ENCODE data around the gene KDM6A.
A peak's percentile ranks its signal among the peaks of the same experiment; 100 is the strongest.
"Not testable (repeated sequence)": the region's sequence is repeated elsewhere in the genome, so short reads cannot be mapped to it uniquely, and the experiment has no call there.

The KDM6A gene

DNA sequence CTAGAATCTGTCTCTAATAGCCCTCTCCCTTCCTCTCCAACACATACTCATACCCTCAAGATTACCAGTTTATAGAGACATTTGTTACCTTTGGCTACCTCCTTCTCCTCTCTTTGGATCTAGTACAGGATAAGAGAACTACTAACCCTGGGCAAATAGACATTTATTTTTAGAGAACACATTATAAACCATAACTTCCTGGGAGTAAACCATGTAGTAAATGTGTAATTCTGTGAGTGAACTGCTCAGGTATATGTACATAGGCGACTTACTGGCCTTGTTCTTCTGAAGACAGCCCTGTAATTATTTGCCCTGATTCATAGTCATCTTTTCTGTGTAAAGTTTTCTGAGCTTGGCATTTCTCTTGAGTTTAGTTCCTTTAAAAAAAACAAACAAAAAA is 94.2 kb downstream of the KDM6A start:
- DNase-seq = no peak

DNA sequence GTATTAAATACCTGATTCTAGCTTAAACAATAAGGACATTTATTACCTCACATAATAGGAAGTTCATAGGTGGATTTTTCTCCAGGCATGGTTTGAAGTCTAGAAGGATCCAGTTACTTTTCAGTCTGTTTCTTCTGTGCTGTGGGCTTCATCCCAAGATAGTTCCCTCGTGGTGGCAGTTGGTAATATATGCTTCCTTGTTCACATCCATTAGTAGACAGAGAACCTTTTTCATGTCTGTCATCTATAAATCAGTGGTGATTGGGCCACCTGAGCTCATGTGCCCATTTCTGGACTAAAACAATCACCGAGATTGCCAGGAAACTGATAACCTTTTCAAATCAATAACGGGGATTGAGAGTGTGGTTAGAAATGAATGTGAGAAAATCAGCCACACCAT is 97.7 kb downstream of the KDM6A start:
- DNase-seq = no peak

DNA sequence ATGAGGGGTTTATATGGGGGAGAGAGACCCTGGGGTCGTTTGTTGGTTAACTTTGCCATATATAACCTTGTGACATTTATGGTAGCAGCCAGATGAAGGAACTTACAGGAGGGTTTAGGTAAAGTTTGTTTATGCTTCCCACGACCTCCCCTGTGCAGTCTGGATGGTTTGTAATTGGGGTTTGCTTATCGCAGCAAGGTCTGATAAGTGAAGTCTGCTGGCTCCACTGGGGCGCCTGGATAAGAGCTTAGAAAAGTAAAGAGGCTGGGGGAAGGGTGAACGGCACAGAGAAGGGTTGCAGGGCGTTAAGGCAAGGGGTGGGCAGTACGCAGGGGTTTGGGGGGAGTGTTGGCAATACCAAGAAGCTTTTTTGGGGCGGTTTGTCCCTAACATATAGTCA is 98.7 kb downstream of the KDM6A start:
- DNase-seq = no peak

DNA sequence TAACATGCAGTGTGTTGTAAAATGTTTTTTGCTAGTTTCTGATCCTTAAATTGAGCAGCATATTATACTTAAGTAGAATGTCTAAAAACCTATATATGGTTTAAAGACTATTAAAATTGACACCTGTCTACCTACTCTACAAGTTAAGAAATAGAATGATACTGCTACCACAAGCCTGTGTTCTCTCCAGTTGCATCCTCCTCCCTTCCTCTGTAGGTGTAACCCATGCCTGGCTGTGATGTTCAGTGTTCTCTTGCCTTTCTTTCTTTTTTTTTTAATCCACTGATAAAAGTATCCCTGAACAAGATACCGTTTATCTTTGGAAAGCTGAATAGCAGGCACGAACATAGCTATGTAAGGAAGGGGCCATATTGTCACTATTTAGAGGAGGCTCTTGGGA is 99.1 kb downstream of the KDM6A start:
- DNase-seq = no peak

DNA sequence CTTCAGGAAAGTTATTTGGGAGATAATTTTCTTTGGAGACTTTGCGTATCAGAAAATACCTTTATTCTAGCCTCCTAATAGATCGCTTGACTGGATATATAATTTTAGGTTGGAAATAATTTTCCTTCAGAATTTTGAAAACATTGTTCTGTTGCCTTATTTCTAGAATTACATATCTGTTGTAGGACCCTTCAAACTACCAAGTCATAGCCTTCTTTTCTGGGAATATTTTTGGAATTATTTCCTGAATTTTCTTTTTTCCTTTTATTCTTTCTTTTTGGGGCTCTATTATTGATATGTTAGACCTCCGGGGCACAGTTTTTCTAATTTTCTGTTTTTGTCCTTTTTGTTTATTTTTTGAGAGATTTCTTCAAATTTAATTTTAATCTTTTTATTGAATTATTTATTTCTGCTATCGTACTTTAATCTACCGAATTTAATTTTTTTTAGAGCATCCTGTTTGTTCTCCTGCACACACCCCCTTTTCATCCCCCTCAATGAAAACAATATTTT is 100.5 kb downstream of the KDM6A start:
- DNase-seq = no peak

DNA sequence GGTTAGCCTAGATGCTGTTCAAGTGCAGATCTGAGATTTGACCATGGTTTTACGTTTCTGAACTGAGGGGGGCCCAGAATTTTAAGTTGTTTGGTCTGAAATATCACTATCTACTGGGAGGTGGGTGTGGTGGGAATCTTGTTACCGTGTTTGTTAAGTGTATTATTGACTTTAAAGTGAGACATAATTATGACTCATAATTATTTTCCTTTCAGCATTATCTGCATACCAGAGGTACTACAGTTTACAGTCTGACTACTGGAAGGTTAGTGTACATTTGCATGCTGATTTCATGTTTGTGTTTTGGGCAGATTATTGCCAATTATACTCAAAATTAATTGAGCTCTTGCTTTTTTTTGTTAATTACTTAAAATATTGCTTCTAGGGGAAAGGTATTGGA is 101.5 kb downstream of the KDM6A start:
- DNase-seq = no peak

DNA sequence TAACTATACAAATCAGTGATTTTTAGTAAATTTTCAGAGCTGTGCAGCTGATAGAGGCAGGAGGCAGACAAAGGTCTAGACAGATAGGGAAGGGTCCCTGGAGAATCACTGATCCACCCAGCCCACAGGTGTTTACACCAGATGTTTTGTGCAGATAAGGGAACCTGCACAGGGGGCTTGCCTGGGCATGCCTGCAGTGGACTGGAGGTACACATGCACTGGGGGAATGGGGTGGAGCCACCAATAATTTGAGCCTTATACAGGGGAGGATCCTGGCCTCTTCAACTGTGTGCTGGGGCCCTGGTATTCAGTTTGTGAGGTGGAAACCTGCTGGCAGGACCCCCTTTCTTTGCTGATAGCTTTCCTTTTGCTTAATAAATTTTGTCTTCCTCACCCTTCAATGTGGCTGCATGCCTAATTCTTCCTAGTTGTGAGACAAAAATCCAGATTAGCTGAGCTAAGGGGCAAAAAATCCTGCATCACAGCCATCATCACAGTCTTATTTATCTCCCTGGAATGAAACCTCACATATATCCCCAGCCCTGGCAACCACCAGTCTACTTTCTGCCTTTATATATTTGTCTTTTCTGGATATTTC is 102.8 kb downstream of the KDM6A start:
- DNase-seq = no peak

DNA sequence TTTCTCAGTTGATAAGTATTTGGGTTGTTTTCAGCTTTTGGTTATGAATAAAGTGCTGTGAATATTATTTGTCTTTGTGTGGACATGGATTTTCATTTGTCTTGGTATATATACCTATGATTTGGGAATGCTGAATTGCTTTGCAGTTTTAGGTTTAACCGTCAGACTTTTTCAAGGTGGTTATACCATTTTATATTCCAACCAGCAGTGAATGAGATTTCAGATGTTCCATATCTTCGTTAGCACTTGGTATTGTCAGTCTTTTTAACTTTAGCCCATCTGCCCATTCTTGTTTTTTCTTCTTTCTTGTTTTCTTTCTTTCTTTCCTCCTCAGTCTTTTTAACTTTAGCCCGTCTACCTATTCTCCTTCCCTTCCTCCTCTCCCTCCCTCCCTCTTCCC is 106.0 kb downstream of the KDM6A start:
- no peak for DNase-seq

DNA sequence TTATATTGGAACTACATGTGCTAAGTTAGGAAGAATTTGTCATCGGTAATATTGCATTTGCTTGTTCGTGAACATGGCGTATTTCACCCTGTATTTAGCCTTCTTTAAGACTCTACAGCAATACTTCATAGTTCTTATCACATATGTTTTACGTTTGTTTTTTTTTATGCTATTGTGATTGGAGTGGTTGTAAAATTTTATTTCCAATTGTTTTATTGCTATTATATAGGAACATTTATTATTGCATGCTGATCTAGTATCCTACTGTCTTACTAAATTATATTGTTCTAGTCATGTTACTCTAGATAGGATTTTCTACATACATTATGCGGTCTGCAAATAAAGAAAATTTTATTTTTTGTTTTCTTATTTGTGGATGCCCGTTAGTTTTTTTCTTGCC is 107.4 kb downstream of the KDM6A start:
- no peak for DNase-seq

DNA sequence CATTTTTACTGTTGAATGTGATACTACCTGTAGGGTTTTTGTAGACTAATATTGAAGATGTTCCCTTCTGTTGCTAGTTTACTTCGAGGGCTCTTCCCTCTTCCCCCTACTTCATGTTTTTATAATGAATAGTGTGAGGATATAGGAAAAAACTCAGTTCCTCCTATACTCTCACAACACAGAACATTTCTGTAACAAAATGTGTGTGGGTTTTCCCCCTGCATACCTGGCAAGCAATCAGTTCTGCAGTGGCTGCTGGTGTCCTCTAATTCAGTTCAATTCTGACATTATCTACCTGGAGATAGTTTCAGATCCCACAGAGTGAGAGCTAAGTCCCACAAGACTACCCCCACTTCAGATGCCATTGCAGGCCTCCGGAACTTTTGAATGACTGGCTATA is 107.9 kb downstream of the KDM6A start:
- DNase-seq = no peak

DNA sequence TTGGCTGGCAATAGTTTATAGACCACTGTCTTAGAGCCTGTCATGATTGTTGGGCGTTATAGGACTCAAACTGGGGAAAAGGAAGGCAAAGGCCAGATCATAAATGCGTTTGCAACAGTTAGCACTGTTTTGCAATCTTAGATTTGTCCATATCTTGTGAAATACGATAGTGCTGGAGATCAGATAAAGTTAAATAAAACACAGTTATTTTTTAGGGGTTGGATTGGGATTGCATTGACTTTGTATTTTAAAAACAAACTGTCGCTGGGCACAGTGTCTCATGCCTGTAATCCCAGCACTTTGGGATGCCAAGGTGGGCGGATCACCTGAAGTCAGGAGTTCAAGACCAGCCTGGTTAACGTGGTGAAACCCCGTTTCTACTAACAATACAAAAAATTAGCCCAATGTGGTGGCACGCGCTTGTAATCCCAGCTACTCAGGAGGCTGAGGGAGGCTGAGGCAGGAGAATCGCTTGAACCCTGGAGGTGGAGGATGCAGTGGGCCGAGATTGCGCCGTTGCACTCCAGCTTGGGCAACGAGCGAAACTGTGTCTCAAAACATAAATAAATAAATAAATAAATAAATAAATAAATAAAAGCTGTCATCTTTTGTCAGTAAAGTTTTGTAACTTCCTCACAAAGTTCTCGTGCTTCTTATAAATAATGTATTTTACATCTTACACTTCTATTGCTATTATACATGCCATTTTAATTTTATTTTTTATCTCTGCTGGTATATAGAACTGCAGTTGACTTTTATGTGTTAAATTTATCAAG is 117.2 kb downstream of the KDM6A start:
- DNase-seq = no peak

DNA sequence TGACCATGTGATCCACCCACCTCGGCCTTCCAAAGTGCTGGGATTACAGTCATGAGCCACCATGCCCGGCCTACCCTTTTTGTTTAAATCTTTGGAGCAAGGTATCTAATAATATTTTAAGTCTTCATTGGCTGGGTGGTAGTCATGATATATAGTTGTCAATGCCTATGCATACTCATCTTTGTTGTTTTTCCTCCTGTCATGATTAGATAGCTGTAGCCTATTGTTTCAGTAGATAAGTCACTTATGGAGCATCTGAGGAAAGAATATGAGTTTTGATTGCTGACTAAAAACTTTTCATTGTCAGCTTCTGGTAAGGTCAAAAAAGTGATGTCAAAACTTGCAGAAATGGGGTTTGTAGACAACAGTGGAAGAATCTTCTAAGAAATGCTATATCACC is 119.8 kb downstream of the KDM6A start:
- no peak for DNase-seq

DNA sequence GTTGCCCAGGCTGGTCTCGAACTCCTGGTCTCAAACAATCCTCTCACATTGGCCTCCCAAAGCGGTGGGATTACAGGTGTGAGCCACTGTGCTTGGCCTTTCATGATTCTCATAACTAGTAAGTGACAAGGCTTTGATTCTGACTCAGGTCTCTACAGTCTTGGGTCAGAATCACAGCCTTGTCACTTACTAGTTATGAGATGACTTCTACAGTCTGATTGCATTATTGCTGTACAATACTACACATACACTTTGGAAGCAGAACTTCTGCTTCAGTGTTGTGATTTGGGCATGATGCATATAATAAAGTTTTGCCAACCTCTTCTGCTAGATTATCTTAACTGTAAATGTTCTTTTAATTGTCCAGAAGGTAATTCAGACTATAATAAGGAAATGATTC is 123.3 kb downstream of the KDM6A start:
- DNase-seq = no peak

DNA sequence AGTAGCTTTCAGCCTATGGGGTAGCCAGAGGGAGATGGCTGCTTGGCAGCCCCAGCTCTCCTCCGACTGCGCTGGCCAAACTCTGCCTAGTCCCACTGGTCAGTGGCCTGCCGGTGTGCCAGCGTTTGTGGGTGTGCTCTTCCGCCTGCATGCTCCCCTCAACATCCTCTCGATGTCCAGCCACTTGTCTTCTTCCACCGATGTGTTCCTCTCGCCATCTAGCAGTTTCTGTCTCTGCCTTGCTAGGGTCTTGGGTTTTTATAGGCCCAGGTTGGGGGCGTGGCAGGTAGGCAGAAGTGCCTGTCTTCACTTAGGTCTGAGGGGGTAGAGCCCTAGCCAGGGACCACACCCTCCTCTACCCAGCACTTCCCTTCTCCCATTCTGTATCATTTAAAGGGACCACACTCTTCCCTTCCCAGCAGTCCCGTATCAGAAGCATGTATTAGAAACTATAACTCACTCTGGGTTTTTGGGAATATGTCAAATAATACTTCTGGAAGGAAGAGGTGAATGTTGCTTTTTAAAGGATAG is 124.4 kb downstream of the KDM6A start:
- DNase-seq = no peak

DNA sequence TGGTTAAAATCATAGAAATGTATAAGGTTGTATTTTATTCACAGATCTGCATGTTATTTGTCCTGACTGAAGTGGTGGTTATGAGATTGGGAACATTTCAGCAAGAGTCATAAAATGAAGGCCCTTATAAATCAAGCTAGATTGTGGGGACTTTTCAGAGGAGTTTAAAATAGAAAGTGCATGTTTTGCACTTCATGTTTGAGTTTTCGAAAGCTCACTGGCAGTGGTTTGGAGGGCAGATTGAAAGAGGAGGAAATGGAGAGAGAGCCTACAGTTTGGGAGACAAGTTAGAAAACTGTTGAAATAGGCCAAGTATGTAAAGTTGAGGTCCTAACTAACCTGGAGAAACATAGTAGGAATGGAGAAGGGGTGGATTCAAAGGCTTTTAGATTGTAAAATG is 124.9 kb downstream of the KDM6A start:
- DNase-seq = no peak

DNA sequence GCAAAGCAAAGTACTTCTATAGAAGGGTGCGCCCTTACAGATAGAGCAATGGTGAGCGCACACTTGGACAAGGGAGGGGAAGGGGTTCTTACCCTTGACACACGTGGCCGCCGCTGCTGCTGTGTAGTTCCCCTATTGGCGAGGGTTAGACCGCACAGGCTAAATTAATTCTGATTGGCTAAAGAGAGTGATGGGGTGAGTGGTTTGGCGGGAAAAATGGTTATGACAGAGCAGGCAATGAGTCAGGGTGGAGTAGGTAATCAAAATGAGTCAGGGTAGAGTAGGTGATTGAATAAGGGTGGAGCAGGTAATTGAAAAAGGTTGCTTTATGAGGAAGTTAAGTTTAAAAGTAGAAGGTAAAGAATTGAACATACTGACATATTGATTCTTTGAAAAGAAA is 126.2 kb downstream of the KDM6A start:
- peak; percentile 61 for DNase-seq

DNA sequence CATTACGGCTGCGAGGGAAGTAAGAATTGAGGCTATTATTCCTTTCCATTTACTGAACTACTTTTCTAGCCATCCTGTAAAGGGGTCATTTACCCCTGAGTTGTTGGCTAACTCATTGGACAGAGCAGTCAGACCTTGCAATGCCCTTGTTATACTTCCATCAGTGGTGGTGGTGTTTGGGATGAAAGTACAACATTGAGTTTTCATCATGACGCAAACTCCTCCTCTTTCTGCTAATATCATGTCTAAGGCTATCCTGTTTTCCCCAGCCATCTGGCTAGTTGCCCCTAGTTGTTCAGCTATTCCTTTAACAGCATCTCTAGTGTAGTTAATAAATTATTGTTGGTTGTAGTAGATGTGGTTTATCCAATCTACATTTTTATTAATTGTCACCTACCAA is 126.9 kb downstream of the KDM6A start:
- not testable (repeated sequence) for DNase-seq

DNA sequence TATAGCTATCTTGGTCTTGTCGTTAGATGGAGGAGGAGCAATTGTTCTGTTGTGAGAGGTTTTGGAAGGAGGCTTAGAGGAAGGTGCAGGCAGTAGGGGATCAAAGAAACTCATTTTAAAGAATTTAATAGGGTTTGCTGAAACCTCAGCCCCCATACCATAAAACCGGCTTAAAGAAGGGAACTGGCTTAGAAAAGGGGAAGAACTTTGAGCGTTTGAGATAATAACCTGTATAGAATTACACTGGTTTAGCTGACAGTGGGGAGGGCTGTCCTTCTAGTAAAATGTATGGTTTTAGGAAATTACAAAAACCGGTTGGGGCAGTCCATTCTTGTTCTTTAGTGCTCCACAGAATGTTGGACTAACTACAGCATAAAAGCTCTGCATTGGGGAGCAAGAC is 128.1 kb downstream of the KDM6A start:
- DNase-seq = no peak

DNA sequence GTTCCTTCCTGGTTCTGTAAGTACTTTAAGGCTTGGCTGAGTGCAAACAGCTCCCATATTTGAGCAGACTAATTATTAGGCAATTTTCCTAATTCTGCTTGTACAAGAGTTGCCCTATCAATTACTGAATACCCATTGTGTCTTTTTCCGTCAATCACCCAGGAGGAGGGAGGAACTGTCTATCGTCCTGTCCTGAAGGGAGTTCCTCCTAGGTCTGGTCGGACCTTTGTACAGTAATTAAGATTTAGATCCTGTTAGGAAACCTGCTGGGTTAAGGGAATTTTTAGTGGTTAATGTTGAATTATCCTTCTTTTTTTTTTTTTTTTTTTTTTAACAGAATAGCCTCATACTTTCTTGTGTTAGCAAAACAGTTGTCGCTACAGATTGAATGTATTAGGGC is 130.1 kb downstream of the KDM6A start:
- no peak for DNase-seq

DNA sequence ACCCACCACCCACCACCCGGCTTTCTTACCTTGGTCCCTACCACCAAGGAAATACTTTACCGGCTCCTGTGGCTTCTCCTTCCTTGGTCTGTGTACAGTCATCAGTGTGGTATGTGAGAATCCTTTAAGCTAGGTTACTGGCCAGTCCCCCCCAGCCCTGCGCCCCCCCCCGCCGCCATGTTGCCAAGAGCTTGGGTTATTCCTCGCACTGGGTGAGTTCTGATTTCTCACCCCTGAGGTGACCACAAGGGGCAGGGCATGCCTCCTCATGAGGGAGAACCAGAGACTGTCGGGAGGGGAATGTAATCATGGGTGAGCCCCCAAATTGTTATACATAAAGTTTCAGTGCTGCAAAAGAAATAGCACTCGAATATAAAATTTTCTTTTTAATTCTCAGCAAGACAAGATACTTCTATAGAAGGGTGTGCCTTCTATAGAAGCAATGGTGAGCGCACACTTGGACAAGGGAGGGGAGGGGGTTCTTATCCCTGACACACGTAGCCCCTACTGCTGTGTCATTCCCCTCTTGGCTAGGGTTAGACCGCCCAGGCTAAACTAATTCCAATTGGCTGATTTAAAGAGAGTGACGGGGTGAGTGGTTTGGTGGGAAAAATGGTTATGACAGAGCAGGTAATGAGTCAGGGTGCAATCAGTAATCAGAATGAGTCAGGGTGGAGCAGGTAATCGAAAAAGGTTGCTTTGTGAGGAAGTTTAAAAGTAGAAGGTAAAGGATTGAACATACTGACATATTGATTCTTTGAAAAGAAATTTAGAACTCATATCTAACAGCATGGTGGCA is 133.2 kb downstream of the KDM6A start:
- no peak for DNase-seq

DNA sequence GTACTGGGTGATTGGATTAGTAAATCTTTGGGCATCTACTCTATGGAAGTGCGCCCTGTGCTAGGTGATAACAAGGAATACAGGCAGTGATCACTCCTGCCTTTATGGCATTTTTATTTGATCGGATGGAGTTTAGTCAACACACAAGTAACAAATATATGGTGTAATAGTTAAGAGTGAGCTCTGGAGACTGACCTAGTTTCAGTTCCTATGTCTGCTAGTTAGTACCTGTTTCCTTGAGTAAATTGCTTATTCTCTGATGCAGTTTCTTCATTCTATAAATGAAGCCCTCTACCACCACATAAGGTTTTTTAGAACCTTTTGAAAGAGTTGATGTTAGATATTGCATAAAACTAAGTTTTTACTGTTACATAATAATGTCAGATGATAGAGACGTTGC is 134.6 kb downstream of the KDM6A start:
- DNase-seq = no peak

DNA sequence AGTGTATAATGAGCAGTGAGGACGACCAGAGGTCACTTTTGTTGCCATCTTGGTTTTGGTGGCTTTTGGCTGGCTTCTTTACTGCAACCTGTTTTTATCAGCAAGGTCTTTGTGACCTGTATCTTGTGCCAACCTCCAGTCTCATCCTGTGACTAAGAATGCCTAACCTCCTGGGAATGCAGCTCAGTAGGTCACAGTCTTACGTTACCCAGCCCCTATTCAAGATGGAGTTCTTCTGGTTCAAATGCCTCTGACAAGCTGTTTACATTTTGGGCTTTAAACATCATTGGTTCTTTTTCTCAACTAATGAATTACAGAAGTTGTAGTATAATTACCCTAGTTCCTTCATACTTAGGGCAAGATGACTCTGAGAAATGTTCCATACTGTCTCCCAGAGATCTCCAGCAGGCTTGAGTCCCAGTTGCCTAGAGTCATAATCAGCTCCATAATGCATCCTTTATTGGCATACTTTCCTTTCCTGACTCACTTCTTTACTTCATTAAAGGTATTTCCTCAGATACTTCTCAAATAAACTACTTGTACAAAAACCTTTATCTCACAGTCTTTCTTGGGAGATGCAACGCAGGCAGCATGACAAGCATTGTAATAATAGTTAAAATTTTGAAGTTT is 136.5 kb downstream of the KDM6A start:
- DNase-seq = no peak

DNA sequence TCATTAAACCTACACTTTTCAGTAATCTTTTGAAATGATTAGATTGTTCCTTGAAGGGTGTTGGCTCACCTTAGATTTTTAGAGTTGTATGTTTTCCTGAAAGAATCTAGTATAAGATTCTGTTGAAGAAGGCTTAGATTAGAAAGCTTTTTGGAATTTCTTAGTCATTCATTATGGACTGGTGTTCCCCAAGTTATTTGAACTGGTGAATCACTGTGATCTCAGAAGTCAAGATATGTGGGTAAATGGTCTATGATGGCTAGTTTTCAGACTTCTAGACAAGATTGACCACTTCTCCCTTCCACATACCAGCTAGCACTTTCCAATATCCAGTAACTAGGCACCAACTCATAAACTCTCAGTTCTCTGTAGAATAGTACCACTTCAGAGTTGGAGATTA is 138.1 kb downstream of the KDM6A start:
- DNase-seq = no peak
